H1 (cell line): ENCODE results near the gene UBE2G2. TPM values are rescaled to one million over a fixed set of nuclear protein-coding genes. Genes with fewer than 3 reads are reported as not detected.

Source experiments
- BRCA1 ChIP-seq: IDR thresholded peaks from 2 replicates; pipeline ENCODE4 v1.6.1; 2012; ENCODE audit warnings: low read depth, low read length, improper control_type of control experiment
- polyA plus RNA-seq, 7 experiments: library from polyadenylated mRNA; depleted of rRNA in 3 of 7; stranded (reverse) in 5 of 7; unstranded in 2 of 7; fragments of >200 nt in 5 of 7; fragments of 200-250 nt in 2 of 7; gene quantifications; 1 replicate in 5 of 7; 2 replicates in 1 of 7; 4 replicates in 1 of 7; pipeline versions ENCODE4 v1.2.1 to v1.2.3, GENCODE V29; 2011 to 2013; ENCODE audit warnings: missing spikeins in 2 of 7, mixed read lengths in 2 of 7
- total RNA-seq: library from RNA; stranded (reverse); fragmentation: NEBNext Ultra II Directional; extraction: Animal tissue kit (Norgen Biotek cat#: 25700); gene quantifications from 2 replicates; pipeline ENCODE4 v1.2.1, GENCODE V29; 2021

The UBE2G2 gene
- total and polyA plus RNA-seq, 2 of the 8 experiments (the other 6 are each of a cell fraction or from before 2014, with no cell fraction given), result 96.3 to 101 TPM

DNA sequence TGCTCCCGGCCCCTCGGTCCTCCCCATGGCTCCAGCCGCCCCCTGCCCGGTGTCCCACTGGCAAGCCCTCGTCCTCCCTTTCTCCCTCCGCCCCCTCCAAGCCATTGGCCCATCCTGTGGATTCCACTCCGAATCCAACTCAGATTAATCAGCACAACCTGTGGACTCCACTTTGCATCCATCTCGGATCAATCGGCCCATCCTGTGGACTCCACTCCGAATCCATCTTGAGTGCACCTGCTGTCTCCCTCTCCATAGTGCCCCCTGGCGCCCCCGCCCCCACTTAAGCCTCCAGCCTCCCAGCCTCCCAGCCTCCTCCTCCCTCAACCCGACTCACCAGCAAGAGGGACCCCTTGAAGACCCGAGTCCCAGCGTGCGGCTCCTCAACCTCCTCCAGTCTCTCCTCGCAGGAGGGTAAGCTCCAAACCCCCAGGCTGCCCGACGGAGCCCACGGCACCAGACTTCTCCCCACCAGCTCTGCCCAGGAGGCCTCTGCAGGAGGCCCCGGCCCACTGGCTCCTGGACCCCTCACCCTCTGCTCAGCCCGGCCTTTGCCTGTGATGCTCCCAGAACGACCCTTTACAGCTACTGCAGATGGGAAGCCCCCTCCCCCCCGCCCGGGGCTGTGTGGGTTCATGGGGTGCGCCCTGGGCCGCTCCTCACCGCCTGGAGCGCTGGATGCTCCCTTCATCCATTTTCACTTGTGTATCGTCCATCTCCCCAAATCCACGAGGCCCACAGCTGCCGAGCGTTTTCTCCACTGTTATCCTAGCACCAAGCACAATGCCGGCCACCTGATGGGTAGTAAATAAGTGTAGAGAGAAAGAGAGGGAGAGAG is 49.6 kb downstream of the UBE2G2 start (continued):
- no peak for TF ChIP-seq BRCA1
